UCSD-AML1 (cell line): ENCODE measurements around the gene PPHLN1.

Experiments used
- DNase-seq: peaks from one replicate; lab custom pipeline; 2025; ENCODE audit not compliant: unreplicated experiment; lab: John Stamatoyannopoulos, UW

PPHLN1 gene

GRCh38 chr12:42475106-42475505 lies 149.1 kb downstream of the PPHLN1 start:
- DNase-seq: no peak

GRCh38 chr12:42477941-42478340 lies 152.0 kb downstream of the PPHLN1 start:
- no peak for DNase-seq

- no peak for DNase-seq
These were observed 155.4 kb downstream of the PPHLN1 start for GRCh38 chr12:42481368-42481767.

- no peak for DNase-seq
These were observed 156.2 kb downstream of the PPHLN1 start for GRCh38 chr12:42482041-42482747.

GRCh38 chr12:42482748-42483520 lies 157.0 kb downstream of the PPHLN1 start:
- DNase-seq: peak; percentile 76

- DNase-seq: no peak
These were observed 157.5 kb downstream of the PPHLN1 start for GRCh38 chr12:42483521-42483790.

- DNase-seq: no peak
These were observed 159.0 kb downstream of the PPHLN1 start for GRCh38 chr12:42484996-42485395.

GRCh38 chr12:42485823-42486222 lies 159.9 kb downstream of the PPHLN1 start:
- DNase-seq: no peak

GRCh38 chr12:42486407-42486806 lies 160.4 kb downstream of the PPHLN1 start:
- no peak for DNase-seq

- DNase-seq: no peak
These were observed 164.4 kb downstream of the PPHLN1 start for GRCh38 chr12:42490261-42490842.
